Panc1 (cell line): ENCODE results near the gene UNC5B. TPM values are rescaled to one million over a fixed set of nuclear protein-coding genes. Genes with fewer than 3 reads are reported as not detected.

ENCODE experiments used
- ATAC-seq: fragments of 200-7000 bp; cut with Tn5 transposase; 2 replicates; pipeline ENCODE4 v1.9.1; 2020; ENCODE audit warnings: mild to moderate bottlenecking, moderate library complexity
- BruUV-seq: library from RNA; stranded (reverse); fragments of 400-500 nt; replicated peaks from 2 replicates; lab custom pipeline; 2021; lab: Mats Ljungman, UMichigan
- CTCF ChIA-PET: fragments of 300-600 bp; sonication (Branson Sonifier 250); formaldehyde crosslinking; loops from one replicate; lab custom pipeline; 2022; ENCODE audit warnings: antibody characterized with exemption; lab: Charles Lee
- POLR2A ChIA-PET: fragments of 300-600 bp; sonication (Branson Sonifier 250); formaldehyde crosslinking; loops from one replicate; lab custom pipeline; 2022; ENCODE audit warnings: antibody characterized with exemption; lab: Charles Lee
- DNase-seq: peaks from one replicate; pipeline ENCODE4 v3.0.0-alpha.2; 2010; ENCODE audit warnings: low read depth, low spot score
- H3K27ac ChIP-seq: 2 replicates; pipeline ENCODE4 v1.5.1; 2011; ENCODE audit warnings: mild to moderate bottlenecking, low read length, inconsistent platforms
- H3K27me3 ChIP-seq: fragments of 200-500 bp; sonication (Bioruptor generic); 2 replicates; pipeline ENCODE4 v1.6.0; 2014; ENCODE audit warnings: low read length, inconsistent platforms; ENCODE audit not compliant: control insufficient read depth, insufficient read depth
- H3K36me3 ChIP-seq: fragments of 200-500 bp; sonication (Bioruptor generic); 2 replicates; pipeline ENCODE4 v1.5.1; 2014; ENCODE audit warnings: inconsistent platforms, mild to moderate bottlenecking, low read length, moderate library complexity; ENCODE audit not compliant: control insufficient read depth, insufficient read depth
- H3K4me1 ChIP-seq: 2 replicates; pipeline ENCODE4 v1.5.1; 2011; ENCODE audit warnings: inconsistent platforms, mild to moderate bottlenecking, low read length, moderate library complexity; ENCODE audit not compliant: control insufficient read depth, insufficient read depth
- H3K4me3 ChIP-seq, 2 experiments: 2 replicates each; pipeline ENCODE4 v1.5.1; 2011 to 2012; ENCODE audit warnings: low read depth in 2 of 2, low read length in 2 of 2, mild to moderate bottlenecking in 2 of 2, inconsistent platforms in 1 of 2, moderate library complexity in 1 of 2
- H3K9me3 ChIP-seq: fragments of 200-500 bp; sonication (Bioruptor generic); 2 replicates; pipeline ENCODE4 v1.5.1; 2014; ENCODE audit warnings: low read depth, mild to moderate bottlenecking, inconsistent platforms, low read length, moderate library complexity; ENCODE audit not compliant: control insufficient read depth, insufficient read depth
- POLR2AphosphoS5 ChIP-seq: IDR thresholded peaks from 2 replicates; pipeline ENCODE4 v1.6.1; 2012; ENCODE audit warnings: mild to moderate bottlenecking, low read depth, low read length, moderate library complexity
- SIN3A ChIP-seq: IDR thresholded peaks from 2 replicates; pipeline ENCODE4 v1.6.1; 2012; ENCODE audit warnings: low read depth, mild to moderate bottlenecking, low read length, moderate library complexity, borderline replicate concordance; ENCODE audit not compliant: insufficient read depth
- TCF7L2 ChIP-seq: IDR thresholded peaks from 2 replicates; pipeline ENCODE4 v1.6.1; 2011; ENCODE audit warnings: mild to moderate bottlenecking, low read depth, low read length, inconsistent platforms
- in situ Hi-C: cut with HindIII; loops from 2 replicates; pipeline ENCODE4 v1.10.0; 2016; ENCODE audit warnings: low sequenced_read_pairs, low pct_unique_long_range_greater_than_20kb
- intact Hi-C: fragments of 100-400 bp; cut with micrococcal nuclease; formaldehyde crosslinking; loops from one replicate; pipeline ENCODE4 v1.10.0; 2022; ENCODE audit not compliant: unreplicated experiment
- total RNA-seq: library from RNA; stranded (reverse); gene quantifications from one replicate; pipeline ENCODE4 v1.2.1, GENCODE V29; 2021; ENCODE audit not compliant: unreplicated experiment
- TF ChIP-seq, protein P1 (sequence below): fragments of 450-650 bp; IDR thresholded peaks from 2 replicates; pipeline ENCODE4 v1.5.1; 2017; ENCODE audit warnings: mild to moderate bottlenecking
- TF ChIP-seq, protein P2 (sequence below), 2 experiments: IDR thresholded peaks; 2 replicates each; pipeline ENCODE4 v1.6.1; 2011 to 2012; ENCODE audit warnings: low read depth in 2 of 2, control low read depth in 1 of 2, low read length in 1 of 2, mild to moderate bottlenecking in 1 of 2, moderate library complexity in 1 of 2; ENCODE audit not compliant: insufficient read depth in 1 of 2

The UNC5B gene
- total RNA-seq, 1 experiment from 2014 or later = 1.1 TPM

DNA sequence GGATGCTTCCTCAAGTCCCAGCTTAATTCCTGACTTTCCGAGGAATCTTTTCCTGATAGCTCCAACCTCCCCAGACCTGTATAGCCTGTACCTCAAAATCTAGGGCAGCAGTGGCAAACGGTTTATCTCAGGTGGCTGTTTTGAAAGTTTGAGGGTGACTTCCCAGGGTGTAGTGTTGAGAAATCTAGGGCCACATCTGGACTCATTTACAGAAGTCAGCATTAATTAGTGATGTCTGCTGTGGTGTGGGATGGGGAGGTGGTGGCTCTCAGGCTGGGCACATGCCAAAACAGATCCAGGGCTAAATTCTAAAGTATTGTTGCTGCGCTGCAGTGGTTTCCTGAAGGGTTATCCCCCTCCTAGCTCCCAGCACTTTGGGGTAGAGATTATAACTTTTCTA lies 38.0 kb downstream of the UNC5B start:
- H3K4me1 ChIP-seq = no peaks in the 10 kb centered on the region; the same call in 1 of the 2 replicates

DNA sequence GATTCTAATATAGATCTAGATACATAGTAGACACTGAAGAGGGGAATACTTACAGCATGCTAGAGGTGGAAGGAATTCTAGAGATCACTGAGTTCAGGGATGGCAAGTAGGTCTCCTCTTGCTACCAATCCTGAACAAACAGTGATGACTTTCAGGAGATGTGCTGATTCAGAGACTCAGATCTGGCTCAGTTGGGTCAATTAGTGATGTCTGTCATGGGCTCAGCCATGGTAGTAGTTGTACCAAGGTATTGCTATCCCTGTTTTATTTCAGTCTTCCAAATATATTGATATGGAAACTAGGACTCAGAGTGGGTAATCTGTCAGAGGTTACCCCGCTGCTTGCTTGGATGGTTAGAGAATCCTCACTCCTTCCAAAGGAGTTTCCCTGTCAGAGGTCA lies 38.5 kb downstream of the UNC5B start:
- TF ChIP-seq, protein P1, sequence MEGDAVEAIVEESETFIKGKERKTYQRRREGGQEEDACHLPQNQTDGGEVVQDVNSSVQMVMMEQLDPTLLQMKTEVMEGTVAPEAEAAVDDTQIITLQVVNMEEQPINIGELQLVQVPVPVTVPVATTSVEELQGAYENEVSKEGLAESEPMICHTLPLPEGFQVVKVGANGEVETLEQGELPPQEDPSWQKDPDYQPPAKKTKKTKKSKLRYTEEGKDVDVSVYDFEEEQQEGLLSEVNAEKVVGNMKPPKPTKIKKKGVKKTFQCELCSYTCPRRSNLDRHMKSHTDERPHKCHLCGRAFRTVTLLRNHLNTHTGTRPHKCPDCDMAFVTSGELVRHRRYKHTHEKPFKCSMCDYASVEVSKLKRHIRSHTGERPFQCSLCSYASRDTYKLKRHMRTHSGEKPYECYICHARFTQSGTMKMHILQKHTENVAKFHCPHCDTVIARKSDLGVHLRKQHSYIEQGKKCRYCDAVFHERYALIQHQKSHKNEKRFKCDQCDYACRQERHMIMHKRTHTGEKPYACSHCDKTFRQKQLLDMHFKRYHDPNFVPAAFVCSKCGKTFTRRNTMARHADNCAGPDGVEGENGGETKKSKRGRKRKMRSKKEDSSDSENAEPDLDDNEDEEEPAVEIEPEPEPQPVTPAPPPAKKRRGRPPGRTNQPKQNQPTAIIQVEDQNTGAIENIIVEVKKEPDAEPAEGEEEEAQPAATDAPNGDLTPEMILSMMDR = no peak
- TF ChIP-seq, protein P2, sequence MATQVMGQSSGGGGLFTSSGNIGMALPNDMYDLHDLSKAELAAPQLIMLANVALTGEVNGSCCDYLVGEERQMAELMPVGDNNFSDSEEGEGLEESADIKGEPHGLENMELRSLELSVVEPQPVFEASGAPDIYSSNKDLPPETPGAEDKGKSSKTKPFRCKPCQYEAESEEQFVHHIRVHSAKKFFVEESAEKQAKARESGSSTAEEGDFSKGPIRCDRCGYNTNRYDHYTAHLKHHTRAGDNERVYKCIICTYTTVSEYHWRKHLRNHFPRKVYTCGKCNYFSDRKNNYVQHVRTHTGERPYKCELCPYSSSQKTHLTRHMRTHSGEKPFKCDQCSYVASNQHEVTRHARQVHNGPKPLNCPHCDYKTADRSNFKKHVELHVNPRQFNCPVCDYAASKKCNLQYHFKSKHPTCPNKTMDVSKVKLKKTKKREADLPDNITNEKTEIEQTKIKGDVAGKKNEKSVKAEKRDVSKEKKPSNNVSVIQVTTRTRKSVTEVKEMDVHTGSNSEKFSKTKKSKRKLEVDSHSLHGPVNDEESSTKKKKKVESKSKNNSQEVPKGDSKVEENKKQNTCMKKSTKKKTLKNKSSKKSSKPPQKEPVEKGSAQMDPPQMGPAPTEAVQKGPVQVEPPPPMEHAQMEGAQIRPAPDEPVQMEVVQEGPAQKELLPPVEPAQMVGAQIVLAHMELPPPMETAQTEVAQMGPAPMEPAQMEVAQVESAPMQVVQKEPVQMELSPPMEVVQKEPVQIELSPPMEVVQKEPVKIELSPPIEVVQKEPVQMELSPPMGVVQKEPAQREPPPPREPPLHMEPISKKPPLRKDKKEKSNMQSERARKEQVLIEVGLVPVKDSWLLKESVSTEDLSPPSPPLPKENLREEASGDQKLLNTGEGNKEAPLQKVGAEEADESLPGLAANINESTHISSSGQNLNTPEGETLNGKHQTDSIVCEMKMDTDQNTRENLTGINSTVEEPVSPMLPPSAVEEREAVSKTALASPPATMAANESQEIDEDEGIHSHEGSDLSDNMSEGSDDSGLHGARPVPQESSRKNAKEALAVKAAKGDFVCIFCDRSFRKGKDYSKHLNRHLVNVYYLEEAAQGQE (IDR thresholded peaks at IDR 0.05; ENCODE audit: insufficient read depth in 1 of 2, low read depth in 2 of 2, low read length in 1 of 2) = no peak
- Histone ChIP-seq H3K4me3 (no peak overlapping the region), H3K27ac (no peak overlapping the region), H3K36me3 (no peaks in the 10 kb centered on the region), H3K27me3 (peaks cover 5% of the 10 kb centered on the region; the same call in 1 of the 2 replicates), H3K9me3 (no peaks in the 10 kb centered on the region), H3K4me1 (peaks cover 4% of the 10 kb centered on the region)
- ChIA-PET POLR2A (no interaction called here), CTCF (no interaction called here)
- ATAC-seq = no peak
- DNase-seq = no peak
- BruUV-seq = no TSS peak
- intact Hi-C loops = no loop called here
- in situ Hi-C loops = no loop called here

More for the DNA sequence above, 38.0 kb downstream of the UNC5B start:
- in situ Hi-C loops = no loop called here
- Histone ChIP-seq H3K36me3 (no peaks in the 10 kb centered on the region), H3K27me3 (peaks cover 5% of the 10 kb centered on the region; the same call in 1 of the 2 replicates), H3K4me3 (no peak overlapping the region), H3K9me3 (no peaks in the 10 kb centered on the region), H3K27ac (no peak overlapping the region)
- ATAC-seq (no peak), DNase-seq (no peak)
- CTCF ChIA-PET = no interaction called here
- no TSS peak for BruUV-seq
- intact Hi-C loops = no loop called here
- TF ChIP-seq TCF7L2 (no peak), SIN3A (no peak), POLR2AphosphoS5 (no peak)
- TF ChIP-seq, protein P2 (IDR thresholded peaks at IDR 0.05; ENCODE audit: insufficient read depth in 1 of 2, low read depth in 2 of 2, low read length in 1 of 2) = no peak
- TF ChIP-seq, protein P1 = no peak
- POLR2A ChIA-PET = no interaction called here
